Measurements from ENCODE around the gene ZBTB9. TPM values are rescaled to one million over a fixed set of nuclear protein-coding genes. Genes with fewer than 3 reads are reported as not detected.

The ZBTB9 gene
- total RNA-seq, 6 experiments from 2014 or later: 6.4 to 9.2 (median 7.6) TPM

GRCh38 chr6:33417903-33418689, 36.3 kb upstream of the ZBTB9 start, which contains the start of gene CUTA:
Gene CUTA, minus strand, starts transcription at chr6:33418107. Its CDS starts 107 bp downstream, at chr6:33418000.
- Mint-ChIP-seq H3K27me3 (ENCODE audit: insufficient read depth) (peaks cover 11% of the 10 kb centered on the region), H3K36me3 (ENCODE audit: low read depth) (peaks cover 43% of the 10 kb centered on the region), H3K4me1 (ENCODE audit: low read depth) (peaks cover 77% of the 10 kb centered on the region), H3K27ac (peak within 1 kb of the TSS; percentile 100), H3K4me3 (peak within 1 kb of the TSS; percentile 98), H3K9me3 (no peaks in the 10 kb centered on the region)
- peak; percentile 70 for TF ChIP-seq CTCF (IDR thresholded peaks at IDR 0.05)
- DNase-seq: peak; percentile 100

- Mint-ChIP-seq H3K9me3 (no peaks in the 10 kb centered on the region), H3K36me3 (ENCODE audit: low read depth) (peaks cover 43% of the 10 kb centered on the region), H3K4me1 (ENCODE audit: low read depth) (peaks cover 77% of the 10 kb centered on the region), H3K4me3 (peak overlapping the region; percentile 98), H3K27me3 (ENCODE audit: insufficient read depth) (peaks cover 11% of the 10 kb centered on the region), H3K27ac (peak overlapping the region; percentile 100)
- DNase-seq: no peak
- TF ChIP-seq CTCF (IDR thresholded peaks at IDR 0.05): 0 out of 2 replicates have a peak, but pooled peaks have one; percentile 3
Measured at GRCh38 chr6:33418690-33419291, 35.6 kb upstream of the ZBTB9 start.

- peak within 1 kb of the TSS; percentile 98 for H3K4me3 Mint-ChIP-seq
- TF ChIP-seq CTCF (IDR thresholded peaks at IDR 0.05): no peak
- peaks cover 7% of the 10 kb centered on the region for H3K27me3 Mint-ChIP-seq (ENCODE audit: insufficient read depth)
- peaks cover 78% of the 10 kb centered on the region for H3K4me1 Mint-ChIP-seq (ENCODE audit: low read depth)
- no peaks in the 10 kb centered on the region for H3K9me3 Mint-ChIP-seq
- H3K27ac Mint-ChIP-seq: peak within 1 kb of the TSS; percentile 100
- DNase-seq: no peak
- H3K36me3 Mint-ChIP-seq (ENCODE audit: low read depth): peaks cover 45% of the 10 kb centered on the region
Measured at GRCh38 chr6:33419580-33420490, 34.5 kb upstream of the ZBTB9 start, which contains the start of gene SYNGAP1. Gene SYNGAP1, plus strand, starts transcription at chr6:33420065. Its CDS starts 200 bp downstream, at chr6:33420265.

- Mint-ChIP-seq H3K27me3 (ENCODE audit: insufficient read depth) (peaks cover 7% of the 10 kb centered on the region), H3K9me3 (no peaks in the 10 kb centered on the region), H3K4me3 (peak overlapping the region; percentile 83), H3K27ac (peak overlapping the region; percentile 59; the same call in 1 of the 2 replicates), H3K4me1 (ENCODE audit: low read depth) (peaks cover 77% of the 10 kb centered on the region), H3K36me3 (ENCODE audit: low read depth) (peaks cover 38% of the 10 kb centered on the region)
- TF ChIP-seq CTCF (IDR thresholded peaks at IDR 0.05): no peak
- no peak for DNase-seq
Measured at GRCh38 chr6:33420491-33421343, 33.7 kb upstream of the ZBTB9 start.
